OCI-LY7 (cell line): ENCODE data around the gene CFAP300. TPM values are rescaled to one million over a fixed set of nuclear protein-coding genes. Genes with fewer than 3 reads are reported as not detected.
A peak's percentile ranks its signal among the peaks of the same experiment; 100 is the strongest.

Source experiments
- BruUV-seq: library from RNA; stranded (reverse); fragments of 400-500 nt; replicated peaks from 2 replicates; lab custom pipeline; 2021; lab: Mats Ljungman, UMichigan
- CTCF ChIA-PET: fragments of 300-600 bp; sonication (Branson Sonifier 250); formaldehyde crosslinking; loops from one replicate; lab custom pipeline; 2022; ENCODE audit warnings: antibody characterized with exemption; ENCODE audit not compliant: unreplicated experiment; lab: Charles Lee
- POLR2A ChIA-PET: fragments of 300-600 bp; sonication (Branson Sonifier 250); formaldehyde crosslinking; loops from one replicate; lab custom pipeline; 2022; ENCODE audit warnings: antibody characterized with exemption; lab: Charles Lee
- DNase-seq: peaks from one replicate; pipeline ENCODE4 v3.0.0-alpha.2; 2015; ENCODE audit warnings: low spot score
- H2AFZ ChIP-seq: fragments of 200-600 bp; sonication (generic), shearing (Covaris generic); 2 replicates; pipeline ENCODE4 v1.6.1; 2014; ENCODE audit warnings: mild to moderate bottlenecking, antibody characterized with exemption, low read length, moderate library complexity
- H3K27ac ChIP-seq: fragments of 200-600 bp; sonication (generic); 2 replicates; pipeline ENCODE4 v1.5.1; 2014; ENCODE audit warnings: mixed run types, low read depth, mild to moderate bottlenecking, moderate library complexity, low read length, inconsistent platforms; ENCODE audit not compliant: poor library complexity, severe bottlenecking
- H3K36me3 ChIP-seq: fragments of 200-600 bp; sonication (generic); 2 replicates; pipeline ENCODE4 v1.6.1; 2014; ENCODE audit warnings: mild to moderate bottlenecking, antibody characterized with exemption, low read length, moderate library complexity, mixed read lengths; ENCODE audit not compliant: insufficient read depth
- H3K4me1 ChIP-seq: fragments of 200-600 bp; sonication (generic); 2 replicates; pipeline ENCODE4 v1.5.1; 2014; ENCODE audit warnings: mild to moderate bottlenecking, low read length; ENCODE audit not compliant: insufficient read depth, poor library complexity, severe bottlenecking
- H3K4me2 ChIP-seq: fragments of 200-600 bp; sonication (generic); 2 replicates; pipeline ENCODE4 v1.6.1; 2014; ENCODE audit warnings: mild to moderate bottlenecking, low read length
- H3K4me3 ChIP-seq: fragments of 200-600 bp; sonication (generic); 2 replicates; pipeline ENCODE4 v1.5.1; 2014; ENCODE audit warnings: mild to moderate bottlenecking, low read depth, low read length; ENCODE audit not compliant: poor library complexity, severe bottlenecking
- H3K79me2 ChIP-seq: fragments of 200-600 bp; sonication (generic); 2 replicates; pipeline ENCODE4 v1.6.1; 2016; ENCODE audit warnings: low read depth, mild to moderate bottlenecking, low read length, moderate library complexity, mixed read lengths; ENCODE audit not compliant: insufficient read depth
- H3K9me2 ChIP-seq: fragments of 200-600 bp; sonication (generic); 2 replicates; pipeline ENCODE4 v1.6.1; 2016; ENCODE audit warnings: mild to moderate bottlenecking, low read length, mixed read lengths; ENCODE audit not compliant: insufficient read depth
- H3K9me3 ChIP-seq: fragments of 200-600 bp; sonication (generic); 2 replicates; pipeline ENCODE4 v1.6.1; 2014; ENCODE audit warnings: mild to moderate bottlenecking, mixed run types, low read length, mixed read lengths
- H4K20me1 ChIP-seq: fragments of 200-600 bp; sonication (generic); 2 replicates; pipeline ENCODE4 v1.6.1; 2014; ENCODE audit warnings: mild to moderate bottlenecking, antibody characterized with exemption, low read length, moderate library complexity, mixed read lengths; ENCODE audit not compliant: insufficient read depth
- EZH2phosphoT487 ChIP-seq: fragments of 200-600 bp; sonication (generic); IDR thresholded peaks from 2 replicates; pipeline ENCODE4 v1.6.1; 2018; ENCODE audit warnings: low read depth, borderline replicate concordance, mild to moderate bottlenecking, mixed run types, antibody characterized with exemption, low read length, moderate library complexity, mixed read lengths
- intact Hi-C: fragments of 100-400 bp; cut with micrococcal nuclease; formaldehyde crosslinking; loops from one replicate; pipeline ENCODE4 v1.10.0; 2022; ENCODE audit not compliant: unreplicated experiment
- small RNA-seq: library from RNA; depleted of rRNA; stranded (forward); fragments of <200 nt; gene quantifications from one replicate; pipeline ENCODE3, GENCODE V24; 2014
- total RNA-seq, 2 experiments: library from RNA; depleted of rRNA in 1 of 2; stranded (reverse); fragments of >200 nt in 1 of 2; shearing (Covaris generic) in 1 of 2; gene quantifications; 2 replicates each; pipeline ENCODE4 v1.2.3, GENCODE V29; 2014 to 2022
- TF ChIP-seq, protein P1 (sequence below): fragments of 200-600 bp; sonication (generic); conservative IDR thresholded peaks from 2 replicates; pipeline ENCODE4 v1.5.1; 2014; ENCODE audit warnings: mild to moderate bottlenecking, antibody characterized with exemption, low read length, moderate library complexity, mixed read lengths

CFAP300 gene
- total RNA-seq, 2 experiments from 2014 or later = not detected

DNA sequence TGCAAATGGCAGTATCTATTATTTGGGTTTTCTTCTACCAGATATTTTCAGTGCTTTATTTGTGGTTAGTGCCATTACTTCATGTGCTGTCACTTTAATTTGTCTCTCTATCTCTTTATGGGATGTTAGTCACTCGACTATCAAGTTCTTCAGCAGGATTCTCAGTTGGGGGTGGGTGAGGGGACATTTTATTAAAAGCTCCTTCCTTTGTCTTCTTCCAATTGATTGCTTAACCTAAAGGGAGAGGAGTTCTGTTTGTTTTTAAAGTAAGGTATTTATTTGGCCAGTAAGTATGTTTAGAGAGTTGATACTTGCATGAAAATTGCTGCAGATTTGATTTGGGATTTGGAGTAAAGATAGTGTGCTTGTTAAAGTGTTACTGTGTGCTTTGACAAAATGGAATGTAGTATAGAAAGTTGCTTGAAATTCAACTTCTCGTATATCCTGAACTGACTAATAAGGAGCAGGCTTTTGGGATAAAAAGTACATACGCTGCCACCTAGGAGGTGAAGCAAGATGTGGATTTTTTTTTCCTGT lies 73.3 kb downstream of the CFAP300 start:
- BruUV-seq = no TSS peak

DNA sequence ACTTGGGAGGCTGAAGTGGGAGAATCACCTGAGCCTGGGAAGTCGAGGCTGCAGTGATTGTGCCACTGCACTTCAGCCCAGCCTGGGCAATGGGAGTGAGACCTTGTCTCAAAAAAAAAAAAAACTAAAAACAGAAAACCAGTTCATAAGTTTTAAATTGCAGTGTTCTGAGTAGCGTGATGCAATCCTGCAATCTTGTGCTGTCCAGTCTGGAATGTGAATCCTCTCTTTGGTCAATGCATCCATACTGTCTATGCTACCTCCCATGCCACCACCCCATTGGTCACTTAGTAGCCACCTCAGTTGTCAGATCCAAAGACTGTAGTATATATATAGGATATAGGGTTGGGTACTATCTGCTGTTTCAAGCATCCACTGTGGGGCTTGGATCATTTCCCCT lies 74.1 kb downstream of the CFAP300 start:
- H3K4me3 ChIP-seq = no peak overlapping the region
- no peaks in the 10 kb centered on the region for H3K36me3 ChIP-seq
- no peak for TF ChIP-seq EZH2phosphoT487
- TF ChIP-seq, protein P1, sequence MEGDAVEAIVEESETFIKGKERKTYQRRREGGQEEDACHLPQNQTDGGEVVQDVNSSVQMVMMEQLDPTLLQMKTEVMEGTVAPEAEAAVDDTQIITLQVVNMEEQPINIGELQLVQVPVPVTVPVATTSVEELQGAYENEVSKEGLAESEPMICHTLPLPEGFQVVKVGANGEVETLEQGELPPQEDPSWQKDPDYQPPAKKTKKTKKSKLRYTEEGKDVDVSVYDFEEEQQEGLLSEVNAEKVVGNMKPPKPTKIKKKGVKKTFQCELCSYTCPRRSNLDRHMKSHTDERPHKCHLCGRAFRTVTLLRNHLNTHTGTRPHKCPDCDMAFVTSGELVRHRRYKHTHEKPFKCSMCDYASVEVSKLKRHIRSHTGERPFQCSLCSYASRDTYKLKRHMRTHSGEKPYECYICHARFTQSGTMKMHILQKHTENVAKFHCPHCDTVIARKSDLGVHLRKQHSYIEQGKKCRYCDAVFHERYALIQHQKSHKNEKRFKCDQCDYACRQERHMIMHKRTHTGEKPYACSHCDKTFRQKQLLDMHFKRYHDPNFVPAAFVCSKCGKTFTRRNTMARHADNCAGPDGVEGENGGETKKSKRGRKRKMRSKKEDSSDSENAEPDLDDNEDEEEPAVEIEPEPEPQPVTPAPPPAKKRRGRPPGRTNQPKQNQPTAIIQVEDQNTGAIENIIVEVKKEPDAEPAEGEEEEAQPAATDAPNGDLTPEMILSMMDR = no peak
- ChIA-PET POLR2A (interaction anchor here (0.6 kb wide), 1 partner anchor 11 kb away, joined by 3 read pairs; no protein-coding TSS in a partner anchor), CTCF (no interaction called here)
- H3K79me2 ChIP-seq = no peaks in the 10 kb centered on the region
- no peak overlapping the region for H2AFZ ChIP-seq
- no peaks in the 10 kb centered on the region for H4K20me1 ChIP-seq
- DNase-seq = no peak
- no peaks in the 10 kb centered on the region for H3K4me1 ChIP-seq
- no peak overlapping the region for H3K27ac ChIP-seq
- no TSS peak for BruUV-seq
- no peaks in the 10 kb centered on the region for H3K9me2 ChIP-seq
- H3K9me3 ChIP-seq = no peaks in the 10 kb centered on the region
- H3K4me2 ChIP-seq = no peak overlapping the region
- intact Hi-C loops = no loop called here

More for the DNA sequence above, 73.3 kb downstream of the CFAP300 start:
- ChIA-PET POLR2A (interaction anchor here (0.6 kb wide), 1 partner anchor 11 kb away, joined by 3 read pairs; no protein-coding TSS in a partner anchor), CTCF (no interaction called here)
- H4K20me1 ChIP-seq = no peaks in the 10 kb centered on the region
- no peaks in the 10 kb centered on the region for H3K9me3 ChIP-seq
- H3K79me2 ChIP-seq = no peaks in the 10 kb centered on the region
- no peak overlapping the region for H3K4me3 ChIP-seq
- H3K4me1 ChIP-seq = no peaks in the 10 kb centered on the region
- H2AFZ ChIP-seq = no peak overlapping the region
- no peaks in the 10 kb centered on the region for H3K36me3 ChIP-seq
- H3K27ac ChIP-seq = no peak overlapping the region
- no peaks in the 10 kb centered on the region for H3K9me2 ChIP-seq
- no peak for TF ChIP-seq EZH2phosphoT487
- TF ChIP-seq, protein P1 = 0 out of 2 replicates have a peak, but pooled peaks have one; percentile 10
- no peak overlapping the region for H3K4me2 ChIP-seq
- no peak for DNase-seq
- intact Hi-C loops = no loop called here

Small RNAs within 50 kb of the gene (small RNA-seq; reads per million reads assigned to genes)
- not detected for gene RNA5SP535

Other genes with a start within 250 kb of the CFAP300 start
- 1.5 and 3.2 TPM in 2 replicates for gene CEP126, start 132.4 kb upstream of the CFAP300 start, total RNA-seq (2014; rRNA removed; shearing (Covaris generic))
- 5.9 and 7.3 TPM in 2 replicates for gene CEP126, start 132.4 kb upstream of the CFAP300 start, total RNA-seq (2022)
- gene ANGPTL5, start 130.9 kb upstream of the CFAP300 start, total RNA-seq (2014; rRNA removed; shearing (Covaris generic)) = not detected in 2 replicates
- gene ANGPTL5, start 130.9 kb upstream of the CFAP300 start, total RNA-seq (2022) = not detected in 2 replicates
- not detected in 2 replicates for gene YAP1, start 63.0 kb downstream of the CFAP300 start, total RNA-seq (2014; rRNA removed; shearing (Covaris generic))
- gene YAP1, start 63.0 kb downstream of the CFAP300 start, total RNA-seq (2022) = 0.11 TPM in 1 of 2 replicates, not detected in the other